RKO (cell line): ENCODE measurements around the gene GRAP2.
A peak's percentile ranks its signal among the peaks of the same experiment; 100 is the strongest.
"Not testable (repeated sequence)": the region's sequence is repeated elsewhere in the genome, so short reads cannot be mapped to it uniquely, and the experiment has no call there.

Experiments used
- DNase-seq: peaks from one replicate; pipeline ENCODE4 v3.0.0-alpha.2; 2016; ENCODE audit warnings: low spot score

GRAP2 gene

GRCh38 chr22:39943953-39944872 is 43.3 kb downstream of the GRAP2 start:
- no peak for DNase-seq

GRCh38 chr22:39946126-39946502 is 45.2 kb downstream of the GRAP2 start:
- DNase-seq = no peak

GRCh38 chr22:39946503-39947219 is 45.8 kb downstream of the GRAP2 start:
- DNase-seq = no peak

- no peak for DNase-seq
Measured at GRCh38 chr22:39947220-39948216, 46.6 kb downstream of the GRAP2 start.

- no peak for DNase-seq
Measured at GRCh38 chr22:39949964-39950737, 49.3 kb downstream of the GRAP2 start.

GRCh38 chr22:39951603-39952293 is 50.9 kb downstream of the GRAP2 start:
- not testable (repeated sequence) for DNase-seq

GRCh38 chr22:39952347-39952746 is 51.5 kb downstream of the GRAP2 start:
- no peak for DNase-seq

- DNase-seq = no peak
Measured at GRCh38 chr22:39953101-39953500, 52.2 kb downstream of the GRAP2 start.

GRCh38 chr22:39954584-39955055 is 53.7 kb downstream of the GRAP2 start:
- no peak for DNase-seq

- DNase-seq = no peak
Measured at GRCh38 chr22:39955675-39956074, 54.8 kb downstream of the GRAP2 start.

GRCh38 chr22:39956932-39957664 is 56.2 kb downstream of the GRAP2 start:
- DNase-seq = no peak

- no peak for DNase-seq
Measured at GRCh38 chr22:39958009-39958711, 57.3 kb downstream of the GRAP2 start.

GRCh38 chr22:39958949-39959639 is 58.2 kb downstream of the GRAP2 start:
- no peak for DNase-seq

GRCh38 chr22:39959640-39960447 is 59.0 kb downstream of the GRAP2 start, which contains the start of gene TMA7B:
TSS of gene TMA7B (plus strand) at chr22:39960397. CDS start at chr22:39964375, 3,978 bp downstream.
- DNase-seq = peak; percentile 57

- DNase-seq = peak; percentile 24
Measured at GRCh38 chr22:39960791-39961746, 60.2 kb downstream of the GRAP2 start.

GRCh38 chr22:39962071-39962470 is 61.2 kb downstream of the GRAP2 start:
- no peak for DNase-seq
